SK-N-DZ (cell line): ENCODE measurements around the gene UBN1. TPM values are rescaled to one million over a fixed set of nuclear protein-coding genes. Genes with fewer than 3 reads are reported as not detected.
A peak's percentile ranks its signal among the peaks of the same experiment; 100 is the strongest.

Source experiments
- DNase-seq: peaks from one replicate; pipeline ENCODE4 v3.0.0-alpha.2; 2015; ENCODE audit warnings: low spot score
- polyA plus RNA-seq, 2 experiments: library from polyadenylated mRNA; depleted of rRNA; stranded (reverse); fragments of >200 nt; gene quantifications; 2 replicates each; pipeline ENCODE4 v1.2.3, GENCODE V29; 2014

Gene UBN1
- 31.1 and 34.8 TPM in 2 replicates for polyA plus RNA-seq (2014; cell fraction: cytosol; rRNA removed)
- 21.0 and 33.5 TPM in 2 replicates for polyA plus RNA-seq (2014; cell fraction: nucleus; rRNA removed)

DNA sequence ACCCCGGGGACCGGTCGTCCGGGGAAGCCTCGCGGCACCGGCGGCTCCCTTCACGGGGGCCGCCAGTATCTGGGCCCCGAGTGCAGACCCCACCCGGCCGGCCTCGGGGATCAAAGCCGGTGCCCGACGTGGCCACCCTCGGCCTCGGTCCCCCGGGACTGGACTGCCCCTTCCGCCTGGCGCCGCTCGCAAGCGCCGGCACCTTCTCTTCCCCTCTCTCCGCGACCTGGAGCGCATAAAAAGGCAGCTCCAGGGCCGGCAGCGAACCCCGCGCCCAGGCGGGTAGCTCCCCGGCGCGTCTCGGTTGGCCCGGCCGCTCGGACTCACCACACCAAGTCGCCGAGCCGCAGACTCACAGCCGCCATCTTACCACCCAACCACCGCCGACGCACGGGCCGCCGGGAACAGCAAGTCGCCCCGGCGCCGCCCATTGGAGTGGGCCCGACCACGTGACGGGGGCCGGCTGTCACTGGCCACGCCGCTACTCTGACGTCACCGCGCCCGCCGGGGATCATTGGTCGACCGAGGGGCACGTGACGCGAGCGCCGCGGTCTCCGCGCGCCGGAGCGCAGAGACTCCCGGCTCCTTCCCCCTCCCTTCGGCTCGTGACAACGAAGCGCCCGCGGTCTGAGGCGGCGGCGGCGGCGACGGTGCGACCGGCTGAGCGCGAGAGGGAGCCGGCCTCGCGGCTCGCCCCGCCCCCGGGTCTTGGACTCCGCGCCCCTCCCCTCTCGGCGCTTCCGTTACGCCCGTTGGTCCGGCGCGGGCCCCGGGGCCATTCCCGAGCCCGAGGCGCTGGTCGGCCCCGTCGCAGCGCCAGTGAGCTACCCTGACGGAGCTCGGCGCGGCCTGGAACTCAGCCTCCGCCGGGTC is at the start of gene UBN1, which contains the start of gene GLYR1:
Gene UBN1 (plus strand): TSS at position 581 of the 873 bp plus-strand sequence. CDS start 5,437 bp downstream, outside the sequence.
Gene GLYR1 (minus strand): TSS at position 388 of the 873 bp plus-strand sequence. CDS start 23 bp downstream, at position 365.
- peak; percentile 96 for DNase-seq

GRCh38 chr16:4797805-4798252 is 49.5 kb upstream of the UBN1 start:
- no peak for DNase-seq

- no peak for DNase-seq
Observed at GRCh38 chr16:4798456-4798855, 48.8 kb upstream of the UBN1 start.

- DNase-seq = no peak
Observed at GRCh38 chr16:4799171-4799855, 48.0 kb upstream of the UBN1 start.

GRCh38 chr16:4800290-4801041 is 46.8 kb upstream of the UBN1 start:
- peak; percentile 59 for DNase-seq

GRCh38 chr16:4801051-4801961 is 46.0 kb upstream of the UBN1 start:
- no peak for DNase-seq

GRCh38 chr16:4801962-4802658 is 45.2 kb upstream of the UBN1 start, which contains the start of gene ROGDI:
Gene ROGDI, minus strand, starts transcription at chr16:4802633. Its CDS starts 62 bp downstream, at chr16:4802571.
- DNase-seq = peak; percentile 67

DNA sequence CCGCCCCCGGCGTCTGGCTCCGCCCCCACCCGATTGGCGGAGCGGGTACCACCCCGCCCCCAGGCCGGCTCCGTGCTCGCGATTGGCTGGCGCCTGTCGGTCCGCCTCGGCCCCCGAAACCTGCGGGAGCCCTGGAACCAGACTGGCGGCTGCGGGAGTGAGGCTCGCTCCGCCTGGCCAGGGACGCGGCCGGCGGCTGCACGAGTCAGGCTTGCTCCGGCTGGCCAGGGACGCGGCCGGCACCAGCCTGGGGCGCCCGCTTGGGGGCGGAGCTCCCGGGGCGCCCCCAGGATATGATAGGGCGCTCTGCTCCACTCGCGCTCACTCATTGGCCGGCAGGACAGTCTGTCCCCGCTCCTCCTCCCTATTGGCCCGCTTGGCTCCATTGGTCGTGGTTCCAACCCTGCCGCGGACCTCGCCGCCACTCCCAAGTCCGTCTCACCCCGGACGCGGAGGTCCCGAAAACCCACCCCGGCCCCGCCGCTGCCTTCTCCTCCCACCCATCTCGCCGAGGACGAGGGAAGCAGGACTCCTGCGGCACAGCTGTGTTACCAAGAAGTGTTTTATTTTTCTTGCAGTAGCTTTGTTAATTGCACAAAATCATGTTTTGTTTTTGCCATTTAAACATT is 44.5 kb upstream of the UBN1 start:
- DNase-seq = peak; percentile 95

DNA sequence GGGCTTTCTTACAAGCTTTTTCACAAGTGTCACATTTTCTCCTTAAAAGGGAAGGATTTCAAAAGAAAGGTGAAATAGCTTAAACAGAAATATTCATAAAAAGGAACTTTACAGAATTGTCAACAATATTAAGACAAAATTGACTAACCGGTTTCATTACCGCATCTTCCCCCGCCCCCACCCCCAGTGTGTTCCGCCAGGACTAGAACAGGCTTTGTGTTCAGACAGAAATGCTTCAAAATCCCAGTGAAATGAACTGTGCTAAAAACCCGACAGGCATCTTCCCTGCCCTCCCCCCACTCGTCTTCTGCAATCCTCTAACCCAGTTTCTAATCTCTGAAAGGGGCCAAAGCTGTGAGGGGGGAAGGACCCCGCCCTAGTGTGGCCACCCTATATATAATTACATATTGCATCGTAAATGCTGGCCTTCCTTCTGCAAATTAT is 43.9 kb upstream of the UBN1 start:
- no peak for DNase-seq

- DNase-seq = no peak
Observed at GRCh38 chr16:4803898-4804762, 43.2 kb upstream of the UBN1 start.

DNA sequence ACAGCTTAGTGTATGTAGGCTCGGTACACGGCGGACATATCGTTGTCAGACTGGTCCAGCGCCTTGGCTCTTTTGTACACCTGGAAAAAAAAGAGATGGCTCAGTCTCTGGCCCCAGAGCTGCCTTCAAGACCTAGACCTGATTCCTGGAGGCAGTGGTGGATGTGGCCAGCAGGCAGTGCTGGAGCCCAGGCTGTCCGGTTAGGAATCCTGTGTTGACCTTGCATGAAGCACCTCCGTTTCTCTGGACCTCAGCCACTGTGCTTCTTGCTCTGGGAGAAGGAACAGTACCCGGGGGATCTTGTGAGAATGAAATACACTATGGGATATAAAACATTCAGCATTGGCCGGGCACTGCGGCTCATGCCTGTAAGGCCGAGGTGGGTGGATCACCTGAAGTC is 42.0 kb upstream of the UBN1 start:
- no peak for DNase-seq

DNA sequence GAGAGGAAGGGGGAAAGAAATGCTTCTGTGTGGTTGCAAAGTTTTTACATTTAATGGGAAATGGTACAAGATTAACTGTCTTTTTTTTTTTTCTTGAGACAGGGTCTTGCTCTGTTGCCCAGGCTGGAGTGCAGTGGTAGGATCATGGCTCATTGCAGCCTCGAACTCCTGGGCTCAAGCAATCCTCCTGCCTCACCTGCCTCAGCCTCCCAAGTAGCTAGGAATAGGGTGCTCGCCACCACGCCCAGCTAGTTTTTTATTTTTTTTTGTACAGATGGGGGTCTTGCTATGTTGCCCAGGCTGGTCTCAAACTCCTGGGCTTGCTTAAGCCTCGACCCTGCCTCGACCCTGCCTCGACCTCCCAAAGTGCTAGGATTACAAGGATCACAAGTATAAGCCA is 41.0 kb upstream of the UBN1 start:
- DNase-seq = no peak

DNA sequence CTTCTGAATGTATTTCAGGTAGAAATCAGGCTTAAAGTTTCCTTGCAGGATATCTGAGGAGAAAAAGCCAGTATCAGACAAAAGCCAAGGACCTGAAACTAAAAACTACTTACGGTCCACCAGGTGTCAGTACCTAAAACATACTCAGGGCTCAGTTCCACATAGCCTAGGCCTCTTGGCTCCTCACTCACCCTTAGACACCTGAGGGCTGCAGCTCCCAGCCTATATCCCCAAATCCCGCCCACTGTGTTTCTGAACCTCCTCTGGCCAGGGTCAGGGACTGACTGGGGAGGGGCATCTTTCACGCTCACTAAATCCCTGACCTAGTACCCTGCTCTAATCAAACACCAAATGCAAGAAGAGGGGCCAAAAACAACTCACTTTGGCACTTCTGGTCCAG is 36.0 kb upstream of the UBN1 start:
- no peak for DNase-seq

- DNase-seq = no peak
Observed at GRCh38 chr16:4811773-4812172, 35.5 kb upstream of the UBN1 start.

GRCh38 chr16:4813251-4814003 is 33.9 kb upstream of the UBN1 start:
- DNase-seq = no peak

GRCh38 chr16:4814046-4814445 is 33.2 kb upstream of the UBN1 start:
- no peak for DNase-seq

DNA sequence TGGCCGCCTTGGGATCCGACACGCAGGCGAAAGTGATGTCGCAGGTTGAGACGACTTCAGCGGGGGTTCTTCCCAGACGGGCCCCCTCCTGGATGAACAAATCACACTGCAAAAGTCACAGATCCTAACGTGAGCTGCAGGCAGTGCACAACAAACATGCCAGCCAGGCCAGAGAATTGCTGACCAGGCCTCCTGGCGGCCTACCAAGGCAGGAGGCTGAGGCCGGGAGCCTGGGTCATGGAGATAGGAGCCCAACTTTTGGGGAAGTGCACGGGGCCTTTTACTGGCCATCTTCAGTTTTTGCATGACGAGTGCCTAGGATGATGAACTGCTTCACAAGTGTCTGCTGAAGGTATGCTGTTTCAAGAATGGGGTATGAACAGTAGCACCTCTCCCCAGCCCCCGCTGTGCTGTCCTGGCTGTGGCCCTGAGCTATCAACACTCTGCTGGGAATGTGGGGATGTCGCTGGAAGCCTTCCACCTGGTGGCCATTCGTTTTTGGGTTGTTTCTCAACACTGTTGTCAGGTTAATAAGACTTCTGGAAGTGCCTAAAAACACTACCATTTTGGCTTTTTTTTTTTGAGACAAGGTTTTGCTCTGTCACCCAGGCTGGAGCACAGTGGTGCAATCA is 32.6 kb upstream of the UBN1 start:
- DNase-seq = no peak
